ENCODE measurements around the gene MYCBPAP. TPM values are rescaled to one million over a fixed set of nuclear protein-coding genes. Genes with fewer than 3 reads are reported as not detected.
A peak's percentile ranks its signal among the peaks of the same experiment; 100 is the strongest.

Gene MYCBPAP
- total RNA-seq, 4 donors from 2014 or later = 0.42 to 4.6 (median 1.3) TPM

GRCh38 chr17:50548831-50549230 lies 40.6 kb downstream of the MYCBPAP start:
- Histone ChIP-seq H3K27me3 (no peaks in the 10 kb centered on the region), H3K9me3 (no peaks in the 10 kb centered on the region), H3K4me1 (peaks cover 19% of the 10 kb centered on the region), H3K4me3 (no peak overlapping the region), H3K27ac (no peak overlapping the region), H3K36me3 (peaks cover 22% of the 10 kb centered on the region)
- WGBS = 94% methylated on average over 18 of the region's 18 CpGs
- DNase-seq (ENCODE audit: low spot score in 2 of 2) = no peak
- TF ChIP-seq POLR2AphosphoS5 (IDR thresholded peaks at IDR 0.05) (no peak), POLR2A (IDR thresholded peaks at IDR 0.05) (no peak), CTCF (IDR thresholded peaks at IDR 0.05) (no peak), EP300 (IDR thresholded peaks at IDR 0.05) (no peak)

- no peak overlapping the region for H3K27ac ChIP-seq
- H3K36me3 ChIP-seq = peaks cover 22% of the 10 kb centered on the region
- TF ChIP-seq POLR2A (IDR thresholded peaks at IDR 0.05) (no peak), POLR2AphosphoS5 (IDR thresholded peaks at IDR 0.05) (no peak), CTCF (IDR thresholded peaks at IDR 0.05) (no peak), EP300 (IDR thresholded peaks at IDR 0.05) (no peak)
- no peaks in the 10 kb centered on the region for H3K27me3 ChIP-seq
- H3K4me3 ChIP-seq = no peak overlapping the region
- DNase-seq (ENCODE audit: low spot score in 2 of 2) = no peak
- peaks cover 19% of the 10 kb centered on the region for H3K4me1 ChIP-seq
- WGBS = 92% methylated on average over 18 of the region's 19 CpGs
- no peaks in the 10 kb centered on the region for H3K9me3 ChIP-seq
Observed at GRCh38 chr17:50549256-50549941, 41.2 kb downstream of the MYCBPAP start.

GRCh38 chr17:50549969-50550368 lies 41.7 kb downstream of the MYCBPAP start:
- TF ChIP-seq CTCF (IDR thresholded peaks at IDR 0.05) = no peak
- no peak for TF ChIP-seq POLR2A (IDR thresholded peaks at IDR 0.05)
- no peak for TF ChIP-seq POLR2AphosphoS5 (IDR thresholded peaks at IDR 0.05)
- no peak for TF ChIP-seq EP300 (IDR thresholded peaks at IDR 0.05)
- Histone ChIP-seq H3K36me3 (peaks cover 22% of the 10 kb centered on the region), H3K9me3 (no peaks in the 10 kb centered on the region), H3K27me3 (no peaks in the 10 kb centered on the region), H3K4me1 (peaks cover 19% of the 10 kb centered on the region), H3K4me3 (no peak overlapping the region), H3K27ac (no peak overlapping the region)
- no peak for DNase-seq (ENCODE audit: low spot score in 2 of 2)
- WGBS = 85% methylated on average over 4 of the region's 11 CpGs

- peaks cover 30% of the 10 kb centered on the region for H3K36me3 ChIP-seq
- H3K4me3 ChIP-seq = no peak overlapping the region
- H3K9me3 ChIP-seq = no peaks in the 10 kb centered on the region
- H3K4me1 ChIP-seq = peaks cover 19% of the 10 kb centered on the region
- TF ChIP-seq POLR2A (IDR thresholded peaks at IDR 0.05) = no peak
- TF ChIP-seq CTCF (IDR thresholded peaks at IDR 0.05) = peak; percentile 31 to 69
- DNase-seq (ENCODE audit: low spot score in 2 of 2) = peak in 1 of 2 donors; percentile 87
- no peaks in the 10 kb centered on the region for H3K27me3 ChIP-seq
- no peak overlapping the region for H3K27ac ChIP-seq
- WGBS = 75% methylated on average over 23 of the region's 32 CpGs
Observed at GRCh38 chr17:50550661-50551432, 42.6 kb downstream of the MYCBPAP start.

- 83% methylated on average over 8 of the region's 8 CpGs for WGBS
- H3K27ac ChIP-seq = no peak overlapping the region
Observed at GRCh38 chr17:50551433-50551815, 43.2 kb downstream of the MYCBPAP start.

More at GRCh38 chr17:50551433-50551815, 43.2 kb downstream of the MYCBPAP start:
- Histone ChIP-seq H3K4me1 (peaks cover 20% of the 10 kb centered on the region), H3K9me3 (no peaks in the 10 kb centered on the region), H3K4me3 (no peak overlapping the region), H3K27me3 (no peaks in the 10 kb centered on the region), H3K36me3 (peaks cover 31% of the 10 kb centered on the region)
- no peak for DNase-seq (ENCODE audit: low spot score in 2 of 2)
- TF ChIP-seq POLR2A (IDR thresholded peaks at IDR 0.05) (no peak), CTCF (IDR thresholded peaks at IDR 0.05) (no peak), EP300 (IDR thresholded peaks at IDR 0.05) (no peak), POLR2AphosphoS5 (IDR thresholded peaks at IDR 0.05) (no peak)

Measured in suprapubic skin (tissue), 4 donors.